Measurements from ENCODE around the gene NINJ1. TPM values are rescaled to one million over a fixed set of nuclear protein-coding genes. Genes with fewer than 3 reads are reported as not detected.

NINJ1 gene
- total and polyA plus RNA-seq, 2 donors (not counting 1 experiment from before 2014, with no cell fraction given): 8.3 to 13.2 TPM

GRCh38 chr9:93120846-93121315 is 13.2 kb downstream of the NINJ1 start:
- ChIA-PET POLR2A (no interaction called here), CTCF (interaction anchor here (1.3 to 4.9 kb wide), 6 partner anchors 9 to 164 kb away, joined by 3 to 53 read pairs (median 4); partner anchors contain the start of gene NINJ1)
- TF ChIP-seq EZH2 (IDR thresholded peaks at IDR 0.05; ENCODE audit: borderline replicate concordance, insufficient read depth, low read depth, low read length, poor library complexity, severe bottlenecking) (no peak), CTCF (IDR thresholded peaks at IDR 0.05) (no peak)
- Histone ChIP-seq H3K9me3 (ENCODE audit: control extremely low read depth in 1 of 3, control insufficient read depth in 2 of 3, insufficient read depth in 1 of 3, low read length in 2 of 3) (no peaks in the 10 kb centered on the region), H3K9ac (ENCODE audit: low read length) (no peak overlapping the region), H2AFZ (ENCODE audit: insufficient read depth, low read depth, low read length, poor library complexity, severe bottlenecking) (peak overlapping the region; percentile 61), H3K4me3 (ENCODE audit: control extremely low read depth in 1 of 5, extremely low read depth in 1 of 5, insufficient read depth in 1 of 5, low read depth in 2 of 5, low read length in 4 of 5) (no peak overlapping the region), H3K27me3 (replicated peaks in 1 of 4; ENCODE audit: control extremely low read depth in 1 of 4, control insufficient read depth in 3 of 4, insufficient read depth in 4 of 4, low read length in 3 of 4) (no peaks in the 10 kb centered on the region), H3K4me2 (replicated peaks; ENCODE audit: low read depth, low read length, poor library complexity, severe bottlenecking) (peak overlapping the region; percentile 77), H3K79me2 (ENCODE audit: control insufficient read depth, insufficient read depth, low read length) (no peaks in the 10 kb centered on the region), H3K4me1 (ENCODE audit: control insufficient read depth in 2 of 2, insufficient read depth in 2 of 2, low read length in 2 of 2) (peaks cover 13 to 20% of the 10 kb centered on the region in 2 donors), H3K36me3 (replicated peaks in 1 of 2; ENCODE audit: control extremely low read depth in 1 of 2, control insufficient read depth in 1 of 2, extremely low read depth in 1 of 2, insufficient read depth in 2 of 2, low read length in 1 of 2) (no peaks in the 10 kb centered on the region), H4K20me1 (ENCODE audit: control insufficient read depth, insufficient read depth, low read length, poor library complexity, severe bottlenecking) (no peaks in the 10 kb centered on the region), H3K27ac (ENCODE audit: low read length in 2 of 2) (peak overlapping the region in 1 of 2 donors; percentile 12)
- DNase-seq: no peak
- H3K4me1 Mint-ChIP-seq: peaks cover 15% of the 10 kb centered on the region
- no peaks in the 10 kb centered on the region for H3K9me3 Mint-ChIP-seq (ENCODE audit: insufficient read depth)
- intact Hi-C loops (cut with micrococcal nuclease): loop anchor here (1.0 kb wide), 1 partner anchor 13 kb away; the partner anchor contains the start of gene NINJ1
- ATAC-seq (ENCODE audit: low read depth): no peak
- WGBS (ENCODE audit: insufficient coverage): 90% methylated on average over 11 of the region's 11 CpGs
- no peak overlapping the region for H3K27ac Mint-ChIP-seq
- no peak overlapping the region for H3K4me3 Mint-ChIP-seq
- H3K27me3 Mint-ChIP-seq: no peaks in the 10 kb centered on the region
